T-helper 2 cell (primary cell): ENCODE data around the gene NAT16.

ENCODE experiments used
- DNase-seq, 5 experiments: peaks; one replicate each; pipeline versions ENCODE4 v3.0.0 to v3.0.0-alpha.2; 2012 to 2022

The NAT16 gene

DNA sequence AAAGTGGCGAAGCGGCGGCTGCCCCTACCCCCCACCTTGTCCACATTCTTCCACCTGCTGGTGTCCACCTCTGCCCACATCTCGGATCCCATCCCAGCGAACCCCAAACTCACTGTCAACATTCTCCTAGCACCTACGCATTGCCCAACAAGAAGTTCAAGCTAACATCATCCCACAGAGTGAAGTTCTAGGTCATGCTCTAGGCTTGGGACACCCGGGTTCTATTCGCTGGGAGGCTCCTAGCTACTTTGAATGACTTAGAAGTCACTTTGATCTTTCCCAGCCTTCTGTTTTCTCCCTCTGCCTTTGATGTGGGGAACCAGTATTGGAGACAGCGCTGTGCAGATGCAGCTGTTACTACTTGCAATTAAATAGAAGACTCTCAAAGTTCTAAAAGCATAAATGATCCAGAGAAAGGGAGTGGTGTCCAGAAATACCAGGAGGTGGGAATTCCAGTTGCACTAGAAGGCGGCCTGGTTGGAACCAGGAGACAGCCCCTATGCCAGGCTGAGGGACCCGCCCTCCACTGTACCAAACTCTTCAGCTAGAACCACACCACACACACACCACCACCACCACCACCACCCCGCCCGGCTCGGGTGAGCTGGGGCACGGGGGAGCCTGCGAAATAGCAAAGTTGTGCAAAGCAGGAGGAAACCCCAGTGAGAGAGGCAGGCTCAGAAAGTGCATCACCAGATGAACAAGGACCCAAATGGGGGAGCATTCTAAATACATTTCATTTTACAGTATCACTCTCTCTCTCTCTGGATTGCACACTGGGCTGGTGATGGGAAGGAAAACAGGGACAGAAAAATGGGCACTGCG, 9.3 kb downstream of the NAT16 start:
- peak in 1 of 5 experiments; percentile 33 for DNase-seq

DNA sequence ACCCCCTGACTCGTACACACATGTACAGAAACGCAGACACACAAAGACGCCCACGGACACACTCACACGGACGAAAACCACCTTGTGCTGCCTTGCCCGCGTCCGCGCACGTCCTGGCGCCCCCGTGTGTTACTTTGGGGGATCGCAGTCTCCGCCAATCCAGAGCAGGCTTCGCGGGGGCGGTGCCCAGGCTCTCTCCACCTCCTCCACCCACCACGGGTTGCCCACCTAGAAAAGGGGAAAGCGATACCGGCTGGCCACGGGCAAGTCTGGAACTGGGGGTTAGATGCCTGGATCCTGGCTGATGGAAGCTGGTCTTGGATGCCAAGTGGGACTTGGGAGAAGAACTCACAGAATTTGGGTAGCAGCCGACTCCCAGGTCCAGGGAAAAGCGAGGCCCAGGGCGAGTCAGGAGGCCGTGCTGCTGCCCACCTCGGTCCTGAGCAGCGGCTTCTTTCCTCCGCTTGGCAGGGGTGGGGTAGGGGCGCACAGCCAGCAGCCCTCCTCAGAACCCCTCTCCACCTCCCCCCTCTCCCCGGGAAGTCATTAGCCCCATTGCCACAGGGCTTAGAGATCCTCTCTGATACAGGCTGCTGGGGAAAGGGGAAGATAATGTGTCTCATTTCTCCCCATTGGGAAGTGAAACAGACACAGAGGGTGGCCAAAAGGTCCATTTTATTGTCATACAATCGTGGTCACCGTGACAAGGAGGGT, 10.1 kb downstream of the NAT16 start:
- peak; percentile 61 to 74 (median 69) for DNase-seq

DNA sequence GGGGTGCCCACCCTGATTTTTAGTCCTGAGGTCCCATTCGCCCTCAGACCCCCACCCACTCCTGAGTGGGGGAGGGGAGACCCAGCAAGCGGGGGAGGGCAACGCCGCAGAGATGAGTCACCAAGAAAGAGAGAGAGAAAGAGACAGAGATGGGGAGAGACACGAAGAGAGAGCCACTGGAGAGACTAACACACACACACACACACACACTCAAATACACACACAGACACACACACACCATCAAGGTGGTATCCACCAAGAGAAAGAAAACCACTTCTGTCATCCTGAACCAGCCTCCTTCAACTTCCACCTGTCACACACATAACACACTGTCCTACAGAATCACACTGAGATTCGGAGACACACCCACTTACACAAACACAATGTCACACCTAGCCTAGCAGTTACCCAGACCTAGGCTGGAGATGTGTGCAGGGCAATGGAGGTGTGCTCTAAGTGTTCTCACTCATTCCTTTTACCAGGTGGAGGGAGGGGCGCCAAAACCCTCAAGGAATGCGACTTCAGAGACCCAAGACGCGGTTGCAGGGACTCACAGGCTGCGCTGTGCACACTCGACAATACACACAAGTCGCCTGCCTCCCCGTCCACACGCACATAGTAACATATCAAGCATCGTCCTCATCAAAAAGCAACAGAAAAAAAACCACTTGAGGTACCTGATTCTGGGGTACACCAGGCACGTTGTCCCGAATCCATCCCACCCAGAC, 10.8 kb downstream of the NAT16 start:
- DNase-seq = no peak

DNA sequence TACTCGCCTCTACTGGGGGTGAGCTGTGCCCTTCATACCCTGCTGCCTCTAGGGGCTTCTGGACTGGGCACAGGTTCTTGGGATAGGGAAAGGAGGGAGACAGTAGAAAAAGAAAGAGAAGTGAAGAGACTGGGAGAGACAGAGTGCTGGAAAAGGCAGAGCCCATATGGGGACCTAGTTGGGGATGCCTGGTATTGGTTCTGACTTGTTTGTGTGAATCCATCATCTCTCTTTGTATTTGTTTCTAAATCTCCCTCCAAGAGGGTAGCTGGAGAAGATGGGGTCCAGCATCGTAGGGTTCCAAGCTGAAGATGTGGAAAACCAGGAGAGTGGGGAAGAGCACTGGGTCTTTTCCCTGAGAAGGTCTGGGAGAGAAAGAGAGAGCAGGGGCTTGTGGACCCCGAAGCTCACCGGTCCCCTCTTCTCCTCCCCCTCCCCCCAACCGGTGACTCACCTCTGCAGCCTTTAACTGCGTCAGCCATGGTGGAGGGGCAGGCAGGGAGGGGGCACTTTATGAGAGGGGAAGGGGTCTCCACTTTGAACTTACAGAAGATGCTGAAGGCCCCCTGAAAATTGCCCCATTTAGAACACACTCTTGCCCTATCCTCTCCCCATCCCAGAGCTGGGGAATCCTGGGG, 11.6 kb downstream of the NAT16 start:
- DNase-seq = no peak

DNA sequence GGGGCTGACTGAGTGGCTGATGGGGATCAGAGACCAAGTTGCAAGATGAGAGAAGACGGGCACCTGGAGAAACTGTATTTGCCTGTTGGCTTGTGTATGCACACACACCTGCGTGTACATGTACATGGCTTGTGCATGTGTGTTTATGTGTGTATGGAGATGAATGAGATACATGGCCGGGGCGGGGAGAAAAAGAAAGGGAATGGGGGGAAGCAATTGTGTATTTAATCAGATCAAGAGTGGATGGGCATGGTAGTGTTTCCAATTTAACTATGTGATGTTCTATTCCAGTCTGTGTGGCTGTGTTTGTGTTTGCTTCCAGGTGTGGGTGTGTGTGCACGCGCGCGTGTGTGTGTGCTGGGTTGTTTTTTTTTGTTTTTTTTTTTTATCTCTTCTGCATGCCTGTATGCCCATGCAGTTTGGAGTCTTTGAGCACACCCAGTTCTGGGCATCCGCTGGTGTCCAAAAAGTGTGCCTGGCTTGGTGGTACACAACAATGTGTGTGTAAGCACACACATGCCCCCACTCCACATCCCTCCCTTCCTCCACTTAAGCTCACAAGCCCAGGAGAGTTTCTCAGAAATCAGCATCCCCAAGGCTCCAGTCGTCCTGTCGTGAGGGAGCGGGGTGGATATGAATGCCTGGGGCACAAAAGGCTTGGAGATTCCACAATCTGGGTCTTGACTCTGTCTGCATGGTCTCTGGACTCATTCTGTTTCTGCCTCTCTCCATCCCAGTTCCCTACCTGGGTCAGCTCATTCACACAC, 12.3 kb downstream of the NAT16 start:
- no peak for DNase-seq

DNA sequence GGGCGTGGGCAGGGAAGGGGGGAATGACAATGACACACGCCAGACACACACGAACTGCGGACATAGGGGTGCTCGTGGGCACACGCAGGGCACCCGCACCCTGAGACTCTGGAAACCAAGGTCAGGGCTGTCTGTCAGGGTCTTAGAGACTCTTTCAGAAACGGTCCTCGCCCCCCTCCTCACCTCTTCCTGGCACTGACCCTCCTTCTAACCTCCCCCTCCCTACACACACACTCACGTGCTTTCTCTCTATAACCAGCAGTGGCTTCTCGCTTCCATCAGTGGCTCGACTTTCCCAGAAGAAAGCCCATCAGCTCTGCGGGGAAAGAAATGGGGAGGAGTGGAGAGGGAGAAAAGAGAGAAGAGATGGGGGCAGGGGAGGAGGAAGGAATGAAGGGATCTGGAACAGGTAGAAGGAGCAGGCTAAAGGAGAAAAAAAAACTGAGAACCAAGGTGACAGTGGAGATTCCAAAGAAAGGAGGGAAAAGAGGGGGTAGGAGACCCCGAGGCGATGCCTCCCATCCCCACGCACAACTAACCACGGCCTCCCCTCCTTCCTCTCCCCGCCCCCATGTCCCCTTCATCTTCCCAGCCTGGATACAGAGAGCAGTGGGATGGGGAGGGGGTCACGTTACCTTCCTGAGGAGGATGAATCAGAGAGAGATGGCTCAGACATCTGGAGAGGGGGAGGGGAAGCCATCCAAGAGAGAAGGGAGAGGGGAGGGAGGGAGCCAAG, 13.0 kb downstream of the NAT16 start:
- no peak for DNase-seq

DNA sequence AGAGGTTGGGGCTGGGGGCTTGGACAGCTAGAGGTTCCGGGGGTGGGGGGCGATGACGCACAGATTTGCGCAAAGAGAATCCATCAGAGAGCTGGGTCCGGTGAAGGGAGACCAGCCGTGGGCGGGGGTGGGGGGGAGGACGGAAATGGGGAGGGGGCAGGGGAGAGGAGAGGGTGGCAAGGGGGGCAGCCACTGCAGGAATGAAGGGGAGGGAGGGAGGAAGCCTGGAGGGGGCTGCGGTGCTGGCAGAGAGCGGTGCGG, 13.5 kb downstream of the NAT16 start:
- no peak for DNase-seq

DNA sequence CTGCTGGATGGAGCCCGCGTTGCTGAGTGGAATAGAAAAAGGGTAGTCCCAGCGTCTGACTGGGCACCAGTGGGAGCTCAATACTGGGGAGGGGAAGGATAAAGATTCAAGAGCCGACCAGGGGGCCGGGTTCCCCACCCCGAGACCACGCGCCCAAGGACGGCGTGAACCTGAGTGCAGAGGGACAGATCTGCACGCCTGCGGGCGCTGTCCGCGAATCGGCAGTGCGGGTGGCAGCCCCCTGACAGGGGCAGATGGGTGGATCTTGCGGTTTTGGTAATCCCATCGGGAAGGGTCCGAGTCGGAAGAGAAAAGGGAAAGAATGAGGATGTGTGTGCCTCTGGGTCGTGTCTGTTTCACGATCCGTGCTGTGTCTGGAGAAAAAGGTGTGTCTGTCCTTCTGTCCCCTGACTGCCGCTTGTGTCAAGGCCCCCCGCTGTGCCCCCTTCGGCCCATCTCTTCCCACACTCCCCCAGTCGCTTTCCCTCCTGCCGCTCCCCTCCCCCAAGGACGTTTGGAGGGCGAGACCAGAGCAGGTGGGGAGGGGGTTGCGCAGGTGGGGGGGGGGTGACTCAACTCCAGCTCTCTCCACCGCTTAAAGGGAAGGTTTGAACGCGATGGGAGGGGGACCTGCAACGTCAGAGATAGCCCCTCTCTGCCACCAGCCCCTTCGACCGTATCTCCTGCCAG, 14.0 kb downstream of the NAT16 start:
- DNase-seq = no peak

DNA sequence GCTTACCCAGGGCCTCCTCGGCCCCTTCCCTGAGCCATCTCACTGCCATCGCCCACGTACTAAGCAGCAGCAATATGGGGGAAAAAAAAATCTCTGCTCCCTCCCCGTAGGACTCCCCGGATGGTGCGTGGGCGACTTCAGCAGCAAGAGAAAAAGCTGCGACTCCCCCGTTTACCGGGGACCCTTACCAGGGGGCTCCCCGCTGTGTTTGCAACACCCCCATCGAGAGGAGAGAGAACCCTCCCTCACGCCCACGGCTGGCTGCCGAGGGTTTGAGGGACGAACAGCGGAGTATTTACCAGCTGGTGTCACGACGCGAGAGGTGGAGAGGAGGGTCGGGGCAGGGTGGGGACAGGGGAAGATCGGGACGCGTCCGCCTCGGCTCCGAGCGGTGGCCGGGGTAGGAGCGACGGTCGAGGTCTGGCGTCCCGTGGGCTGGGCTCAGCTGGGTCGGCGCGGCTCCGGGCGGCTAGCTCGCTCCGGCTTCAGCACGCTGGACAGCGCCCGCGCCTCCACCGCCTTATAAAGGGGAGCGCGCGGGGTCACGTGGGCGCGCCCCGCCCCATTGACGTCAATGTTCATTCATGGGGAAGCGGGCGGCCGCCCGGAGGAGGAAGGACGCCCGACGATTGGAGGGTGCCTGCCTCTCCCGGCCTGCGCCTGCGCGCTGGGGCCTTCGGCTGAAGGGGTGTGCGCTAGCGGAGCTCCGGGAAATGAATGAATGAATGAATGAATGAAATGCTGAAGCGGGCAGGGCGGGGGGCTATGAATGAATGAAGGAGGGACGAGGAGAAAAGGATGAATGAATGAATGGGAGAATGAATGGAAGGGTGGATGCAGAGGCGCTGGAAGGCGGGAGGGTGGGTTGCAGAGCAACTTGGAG, 14.8 kb downstream of the NAT16 start, which contains the start of gene VGF:
TSS of gene VGF (minus strand) at position 495 of the 883 bp plus-strand sequence. CDS start 726 bp downstream, outside the sequence.
- DNase-seq = peak; percentile 83 to 95 (median 86)

DNA sequence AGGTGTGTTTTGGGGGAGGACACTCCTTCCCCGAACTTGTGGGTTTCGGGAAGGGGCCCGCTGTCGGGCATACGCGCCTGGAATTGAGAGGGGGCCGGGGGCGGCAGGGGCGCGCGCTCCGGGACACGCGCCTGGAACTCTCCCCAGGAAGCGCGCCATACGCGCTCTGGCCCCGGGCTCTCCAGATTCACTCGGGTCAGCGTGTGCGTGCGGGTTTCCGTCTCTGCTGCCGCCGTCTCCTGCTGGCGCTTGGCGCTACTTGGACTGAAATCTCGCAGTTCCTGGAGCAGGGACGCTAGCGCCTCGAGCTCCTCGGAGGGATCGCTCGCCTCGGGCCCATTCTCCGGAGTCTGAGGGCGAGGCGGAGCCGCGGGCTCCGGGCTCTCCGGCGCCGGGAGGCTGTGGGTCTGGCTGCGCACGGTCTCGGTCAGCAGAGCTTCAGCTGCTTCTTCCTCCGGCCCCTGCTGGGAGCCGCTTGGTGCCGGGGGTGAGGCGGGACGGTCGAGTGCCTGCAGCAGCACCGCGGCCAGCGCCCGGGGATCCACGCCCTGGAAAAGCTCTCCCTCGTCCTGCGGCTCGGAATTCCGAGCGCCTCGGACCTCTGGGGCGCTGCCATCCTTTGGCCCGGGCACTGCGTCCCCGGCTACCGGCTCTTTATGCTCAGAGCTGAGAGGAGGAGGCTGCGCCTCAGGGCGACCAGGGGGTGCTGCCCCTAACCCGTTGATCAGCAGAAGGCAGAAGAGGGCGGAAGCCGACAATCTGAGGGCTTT, 15.8 kb downstream of the NAT16 start:
- no peak for DNase-seq

DNA sequence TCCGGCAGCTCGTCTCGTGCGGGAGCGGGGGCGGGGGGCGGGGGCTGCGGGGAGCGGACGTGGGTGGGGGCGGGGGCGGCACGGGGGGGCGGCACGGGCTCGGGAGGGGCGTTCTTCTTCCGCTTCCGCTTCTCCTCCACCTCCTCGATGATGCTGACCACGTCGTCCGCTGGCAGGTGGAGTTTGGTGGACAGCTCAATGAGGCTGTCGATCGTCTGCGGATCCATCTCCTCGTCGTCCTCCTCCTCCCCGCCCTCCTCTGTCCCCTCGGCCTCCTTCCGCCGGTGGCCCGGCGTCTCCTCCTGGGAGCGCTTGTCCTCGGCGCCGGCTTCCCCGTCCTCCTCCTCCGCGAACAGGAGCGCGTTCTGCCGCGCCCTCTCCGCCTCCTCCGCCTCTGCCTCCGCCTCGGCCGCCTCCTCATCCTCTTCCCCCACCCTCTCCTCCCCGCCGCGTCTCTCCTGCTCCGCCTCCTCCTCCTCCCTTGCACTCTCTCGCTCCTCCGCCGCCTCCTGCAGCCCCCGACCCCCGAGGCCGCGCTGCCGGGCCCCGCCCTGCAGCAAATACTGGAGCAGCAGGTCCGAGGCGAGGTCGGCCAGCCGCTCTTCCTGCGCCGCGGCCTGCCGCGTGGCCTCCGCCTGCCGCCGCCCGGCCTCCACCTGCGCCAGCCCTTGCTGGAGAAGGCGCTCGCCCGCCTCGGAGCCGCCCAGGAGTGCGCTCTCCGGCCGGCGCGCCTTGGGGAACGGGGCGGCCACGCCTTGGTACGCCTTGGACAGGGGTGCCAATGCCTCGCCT, 16.6 kb downstream of the NAT16 start:
- peak in 1 of 5 experiments; percentile 48 for DNase-seq

DNA sequence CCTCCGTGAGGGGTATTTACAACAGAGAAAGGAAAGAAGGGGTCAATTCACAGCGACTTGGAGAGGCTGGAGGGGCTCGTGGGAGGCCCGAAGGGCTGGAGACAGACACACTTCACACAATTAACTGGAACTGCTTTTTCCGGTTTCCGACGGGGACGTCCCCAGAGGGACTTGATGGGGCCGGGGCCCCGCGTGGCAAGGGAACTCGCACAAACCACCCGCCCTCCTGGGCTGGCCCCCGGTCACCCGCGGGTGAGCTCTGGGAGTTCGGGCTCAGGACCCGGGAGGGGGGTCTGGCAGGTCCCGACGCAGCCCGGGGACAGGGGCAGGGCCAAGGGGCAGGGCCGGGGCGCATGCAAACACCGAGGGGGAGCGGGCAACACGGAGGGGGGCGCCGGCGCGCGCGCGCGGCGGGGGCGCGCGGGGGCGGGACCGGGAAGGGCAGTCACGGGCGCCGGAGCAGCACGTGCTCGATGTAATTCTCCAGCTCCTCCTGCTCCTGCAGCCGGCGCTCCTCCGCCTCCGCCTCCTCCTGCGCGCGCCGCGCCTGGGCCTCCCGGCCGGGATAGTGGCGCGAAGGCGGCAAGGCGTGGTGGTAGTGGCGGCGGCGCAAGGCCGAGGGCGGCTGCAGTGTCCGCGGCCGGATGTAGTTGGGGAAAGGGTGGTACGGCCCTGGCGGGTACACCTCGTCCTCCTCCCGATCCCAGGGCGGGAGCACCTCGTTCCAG, 17.4 kb downstream of the NAT16 start:
- peak in 1 of 5 experiments; percentile 29 for DNase-seq

DNA sequence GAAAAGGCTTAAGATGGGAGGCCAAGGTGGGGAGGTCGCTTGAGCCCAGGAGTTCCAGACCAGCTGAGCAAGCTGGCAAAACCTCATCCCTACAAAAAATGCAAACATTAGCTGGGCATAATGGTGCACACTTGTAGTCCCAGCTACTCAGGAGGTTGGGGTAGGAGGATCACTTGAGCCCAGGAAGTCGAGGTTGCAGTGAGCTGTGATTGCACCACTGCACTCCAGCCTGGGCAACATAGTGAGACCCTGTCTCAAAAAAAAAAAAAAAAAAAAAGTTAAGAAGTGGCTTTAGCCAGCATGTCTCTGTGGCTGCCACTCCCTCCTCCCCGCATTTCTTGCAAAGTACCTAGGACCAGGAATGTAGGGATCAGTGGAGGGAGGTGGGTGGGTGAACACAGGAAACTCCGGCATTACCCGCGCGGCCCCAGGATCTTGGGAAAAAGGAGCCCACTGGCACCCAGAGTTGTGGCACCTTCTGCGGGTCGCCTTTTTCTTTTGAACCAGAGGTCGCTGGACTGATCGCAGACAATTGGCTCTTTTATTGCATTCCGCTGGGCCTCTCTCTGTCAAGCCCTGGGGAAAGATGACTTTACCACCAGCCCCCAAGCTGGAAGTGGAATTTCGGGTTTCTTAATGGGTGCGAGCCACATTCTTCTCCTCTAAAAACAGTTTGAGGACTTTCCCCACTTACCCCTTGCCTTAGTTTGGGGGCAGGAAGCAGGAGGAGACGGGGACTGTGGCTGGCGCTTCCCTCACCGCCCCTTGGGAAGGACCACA, 18.2 kb downstream of the NAT16 start:
- DNase-seq = no peak

DNA sequence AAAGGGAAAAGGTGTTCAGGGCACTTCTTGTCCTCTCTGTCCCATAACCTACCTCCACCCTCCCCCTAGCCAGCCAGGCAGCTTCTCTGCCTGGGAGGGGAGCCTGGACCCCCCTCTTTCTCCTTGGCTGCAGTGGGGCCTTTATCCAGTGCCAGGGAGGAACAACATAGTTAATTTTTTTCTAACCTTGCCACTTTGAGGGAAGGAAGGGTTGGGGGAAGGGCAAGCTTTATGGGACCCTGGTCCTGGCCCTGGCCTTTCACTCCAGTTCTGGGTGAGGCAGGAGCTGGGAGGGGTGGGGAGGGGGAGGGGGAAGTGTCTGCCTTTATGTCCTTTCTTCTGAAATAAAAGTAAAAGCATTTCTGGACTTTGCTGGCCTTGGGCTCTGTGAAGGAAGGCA, 19.2 kb downstream of the NAT16 start:
- no peak for DNase-seq

DNA sequence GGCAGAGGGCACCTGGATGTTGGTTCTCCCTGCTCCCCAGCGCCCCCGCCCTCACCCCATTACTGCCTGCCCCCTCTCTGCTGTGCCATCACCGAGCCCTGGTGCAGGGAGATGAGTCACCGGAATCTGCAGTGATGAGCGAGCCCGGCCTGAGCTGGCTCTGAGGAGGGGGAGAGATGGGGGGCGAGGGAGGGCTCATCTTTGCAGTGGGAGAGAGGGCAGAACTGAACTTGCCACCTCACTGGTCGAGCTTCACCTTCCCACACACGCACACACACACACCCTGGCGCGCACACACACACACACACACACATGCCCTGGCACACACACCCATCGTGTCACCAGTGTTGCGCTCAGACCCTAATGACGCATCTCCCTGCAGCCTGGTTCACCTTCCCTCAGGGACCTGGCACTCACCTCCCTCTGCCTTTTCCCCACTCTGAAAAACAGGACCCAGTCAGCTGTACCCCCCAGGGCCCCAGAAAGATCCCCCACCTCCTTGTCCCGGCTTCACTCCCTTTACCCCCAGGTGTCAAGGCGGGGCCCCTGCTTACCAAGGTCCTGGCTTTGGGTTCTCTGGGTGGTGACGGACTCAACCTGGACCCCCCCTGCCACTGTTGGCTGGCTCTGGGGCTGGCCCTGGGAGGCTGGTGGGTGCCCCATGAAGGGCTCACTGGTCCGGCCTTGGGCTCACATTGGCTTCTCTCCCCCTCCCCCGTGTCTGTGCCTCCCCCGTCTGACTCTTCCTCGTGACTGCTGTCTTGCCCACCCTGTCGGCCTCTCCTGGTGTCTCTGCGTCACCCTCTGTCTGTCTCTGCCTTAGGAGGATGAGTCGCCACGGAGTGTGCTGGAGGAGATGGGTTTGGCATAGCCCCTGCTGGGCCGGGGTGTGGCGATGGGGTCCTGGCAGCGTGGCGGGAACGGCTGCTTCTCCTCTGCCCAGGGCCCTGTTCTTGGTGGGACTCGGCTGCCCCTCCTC, 20.1 kb downstream of the NAT16 start:
- DNase-seq = no peak
